ENCODE data around the gene NUP153.

The NUP153 gene

DNA sequence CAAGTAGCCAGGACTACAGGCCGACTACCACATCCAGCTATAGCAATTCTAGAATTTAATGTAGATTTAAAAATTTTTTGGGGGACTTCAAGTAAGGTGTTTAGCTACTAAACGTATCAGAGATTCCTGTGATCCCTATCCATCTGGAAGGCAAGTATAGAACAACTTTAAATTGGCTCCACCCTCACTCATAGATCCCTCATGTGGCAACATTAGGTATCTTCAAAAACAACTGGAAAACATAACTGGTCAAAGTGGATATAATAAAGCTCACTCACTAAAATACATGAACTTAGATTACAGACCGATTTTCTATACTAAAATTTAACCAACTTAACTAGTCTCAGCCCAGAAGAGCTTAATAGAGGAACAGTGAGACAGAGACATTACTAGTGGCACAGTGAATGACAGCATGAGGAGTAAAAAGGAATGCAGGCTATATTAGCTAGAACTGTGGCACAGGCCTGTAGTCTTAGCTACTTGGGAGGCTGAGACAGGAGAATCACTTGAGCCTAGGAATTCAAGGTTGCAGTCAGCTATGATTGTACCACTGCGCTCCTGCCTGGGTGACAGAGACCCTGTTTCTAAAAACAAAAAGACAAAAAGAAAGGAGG is 14.7 kb downstream of the NUP153 start:
- H3K9me3 ChIP-seq (ENCODE audit: control insufficient read depth, low read length), result no peaks in the 10 kb centered on the region
- no peaks in the 10 kb centered on the region for H3K4me1 ChIP-seq (ENCODE audit: control insufficient read depth, insufficient read depth, low read length)
- WGBS, 2 experiments, result 92 to 95% methylated on average over 3 to 4 of the region's 4 CpGs
- no peak overlapping the region for H3K27ac ChIP-seq (ENCODE audit: insufficient read depth, low read depth, low read length, poor library complexity, severe bottlenecking)
- no peaks in the 10 kb centered on the region for H3K27me3 ChIP-seq (ENCODE audit: control insufficient read depth, insufficient read depth, low read length, poor library complexity, severe bottlenecking)
- H3K36me3 ChIP-seq (ENCODE audit: control insufficient read depth, insufficient read depth, low read length), result no peaks in the 10 kb centered on the region
- H3K4me3 ChIP-seq (ENCODE audit: insufficient read depth, low read depth, low read length), result no peak overlapping the region

GRCh38 chr6:17688481-17688880 is 18.2 kb downstream of the NUP153 start:
- 96 to 97% methylated on average over 2 of the region's 2 CpGs for WGBS, 2 experiments
- no peaks in the 10 kb centered on the region for H3K4me1 ChIP-seq (ENCODE audit: control insufficient read depth, insufficient read depth, low read length)
- no peak overlapping the region for H3K27ac ChIP-seq (ENCODE audit: insufficient read depth, low read depth, low read length, poor library complexity, severe bottlenecking)
- H3K27me3 ChIP-seq (ENCODE audit: control insufficient read depth, insufficient read depth, low read length, poor library complexity, severe bottlenecking), result no peaks in the 10 kb centered on the region
- H3K4me3 ChIP-seq (ENCODE audit: insufficient read depth, low read depth, low read length), result no peak overlapping the region
- H3K9me3 ChIP-seq (ENCODE audit: control insufficient read depth, low read length), result no peaks in the 10 kb centered on the region
- H3K36me3 ChIP-seq (ENCODE audit: control insufficient read depth, insufficient read depth, low read length), result peaks cover 12% of the 10 kb centered on the region

DNA sequence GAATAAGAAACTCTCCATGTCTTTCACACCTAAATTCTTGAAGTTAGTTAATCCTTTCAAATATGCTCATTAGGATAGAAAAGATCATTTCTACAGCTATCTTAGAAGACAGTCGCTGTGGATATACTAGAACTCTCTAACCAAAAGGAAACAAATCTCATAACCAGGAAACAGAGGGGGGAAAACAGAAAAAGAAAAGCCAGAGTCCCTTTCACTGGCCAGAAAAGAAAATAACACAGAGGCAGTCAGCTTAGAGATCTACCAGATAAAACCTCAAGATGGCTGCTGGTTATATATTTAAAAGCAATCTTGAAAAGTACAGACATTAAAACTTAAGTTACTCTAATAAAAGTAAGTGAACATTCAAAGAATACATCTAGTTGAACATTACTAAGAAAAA is 19.6 kb downstream of the NUP153 start:
- no peak overlapping the region for H3K27ac ChIP-seq (ENCODE audit: insufficient read depth, low read depth, low read length, poor library complexity, severe bottlenecking)
- H3K27me3 ChIP-seq (ENCODE audit: control insufficient read depth, insufficient read depth, low read length, poor library complexity, severe bottlenecking), result no peaks in the 10 kb centered on the region
- peaks cover 15% of the 10 kb centered on the region for H3K36me3 ChIP-seq (ENCODE audit: control insufficient read depth, insufficient read depth, low read length)
- 100% methylated on average over 1 of the region's 1 CpG; no CpG with 5 or more reads in 1 of the 2 experiments for WGBS, 2 experiments
- no peak overlapping the region for H3K4me3 ChIP-seq (ENCODE audit: insufficient read depth, low read depth, low read length)
- H3K9me3 ChIP-seq (ENCODE audit: control insufficient read depth, low read length), result no peaks in the 10 kb centered on the region
- no peaks in the 10 kb centered on the region for H3K4me1 ChIP-seq (ENCODE audit: control insufficient read depth, insufficient read depth, low read length)

GRCh38 chr6:17684134-17684533 is 22.6 kb downstream of the NUP153 start:
- no peak overlapping the region for H3K27ac ChIP-seq (ENCODE audit: insufficient read depth, low read depth, low read length, poor library complexity, severe bottlenecking)
- WGBS, 2 experiments, result 94 to 100% methylated on average over 1 of the region's 1 CpG
- H3K27me3 ChIP-seq (ENCODE audit: control insufficient read depth, insufficient read depth, low read length, poor library complexity, severe bottlenecking), result no peaks in the 10 kb centered on the region
- no peaks in the 10 kb centered on the region for H3K4me1 ChIP-seq (ENCODE audit: control insufficient read depth, insufficient read depth, low read length)
- H3K36me3 ChIP-seq (ENCODE audit: control insufficient read depth, insufficient read depth, low read length), result peaks cover 15% of the 10 kb centered on the region
- H3K4me3 ChIP-seq (ENCODE audit: insufficient read depth, low read depth, low read length), result no peak overlapping the region
- H3K9me3 ChIP-seq (ENCODE audit: control insufficient read depth, low read length), result no peaks in the 10 kb centered on the region

- Histone ChIP-seq H3K27me3 (ENCODE audit: control insufficient read depth, insufficient read depth, low read length, poor library complexity, severe bottlenecking) (no peaks in the 10 kb centered on the region), H3K36me3 (ENCODE audit: control insufficient read depth, insufficient read depth, low read length) (peaks cover 15% of the 10 kb centered on the region)
- 96 to 100% methylated on average over 2 of the region's 2 CpGs for WGBS, 2 experiments
Observed at GRCh38 chr6:17683428-17683827, 23.3 kb downstream of the NUP153 start.

GRCh38 chr6:17679726-17680125 is 27.0 kb downstream of the NUP153 start:
- Histone ChIP-seq H3K4me1 (ENCODE audit: control insufficient read depth, insufficient read depth, low read length) (no peaks in the 10 kb centered on the region), H3K4me3 (ENCODE audit: insufficient read depth, low read depth, low read length) (no peak overlapping the region), H3K36me3 (ENCODE audit: control insufficient read depth, insufficient read depth, low read length) (peaks cover 15% of the 10 kb centered on the region), H3K27ac (ENCODE audit: insufficient read depth, low read depth, low read length, poor library complexity, severe bottlenecking) (no peak overlapping the region), H3K27me3 (ENCODE audit: control insufficient read depth, insufficient read depth, low read length, poor library complexity, severe bottlenecking) (no peaks in the 10 kb centered on the region), H3K9me3 (ENCODE audit: control insufficient read depth, low read length) (no peaks in the 10 kb centered on the region)
- WGBS, 2 experiments, result 91 to 93% methylated on average over 8 of the region's 8 CpGs

More at GRCh38 chr6:17683428-17683827, 23.3 kb downstream of the NUP153 start:
- H3K4me1 ChIP-seq (ENCODE audit: control insufficient read depth, insufficient read depth, low read length), result no peaks in the 10 kb centered on the region
- no peaks in the 10 kb centered on the region for H3K9me3 ChIP-seq (ENCODE audit: control insufficient read depth, low read length)
- no peak overlapping the region for H3K4me3 ChIP-seq (ENCODE audit: insufficient read depth, low read depth, low read length)
- H3K27ac ChIP-seq (ENCODE audit: insufficient read depth, low read depth, low read length, poor library complexity, severe bottlenecking), result no peak overlapping the region

DNA sequence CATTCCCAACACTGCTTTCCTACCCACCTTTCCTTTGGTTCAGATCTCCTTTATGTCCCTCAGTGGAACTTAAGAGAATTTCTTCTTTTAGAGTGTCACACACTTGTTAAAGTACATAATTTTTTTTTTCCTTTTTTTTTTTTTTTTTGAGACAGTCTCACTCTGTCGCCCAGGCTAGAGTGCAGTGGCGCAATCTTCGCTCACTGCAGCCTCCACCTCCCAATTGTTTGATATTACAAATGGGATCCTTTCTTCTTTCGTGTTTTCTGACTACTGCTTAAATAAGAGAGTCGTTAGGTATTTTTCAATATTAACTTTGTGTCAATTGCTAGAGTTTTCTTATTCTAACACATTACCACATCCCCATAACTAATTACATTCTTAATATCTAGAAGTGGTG is 29.1 kb downstream of the NUP153 start:
- 85 to 91% methylated on average over 4 to 5 of the region's 5 CpGs for WGBS, 2 experiments
- no peaks in the 10 kb centered on the region for H3K27me3 ChIP-seq (ENCODE audit: control insufficient read depth, insufficient read depth, low read length, poor library complexity, severe bottlenecking)
- H3K27ac ChIP-seq (ENCODE audit: insufficient read depth, low read depth, low read length, poor library complexity, severe bottlenecking), result no peak overlapping the region
- H3K36me3 ChIP-seq (ENCODE audit: control insufficient read depth, insufficient read depth, low read length), result peaks cover 24% of the 10 kb centered on the region
- no peaks in the 10 kb centered on the region for H3K4me1 ChIP-seq (ENCODE audit: control insufficient read depth, insufficient read depth, low read length)
- H3K4me3 ChIP-seq (ENCODE audit: insufficient read depth, low read depth, low read length), result no peak overlapping the region
- no peaks in the 10 kb centered on the region for H3K9me3 ChIP-seq (ENCODE audit: control insufficient read depth, low read length)

DNA sequence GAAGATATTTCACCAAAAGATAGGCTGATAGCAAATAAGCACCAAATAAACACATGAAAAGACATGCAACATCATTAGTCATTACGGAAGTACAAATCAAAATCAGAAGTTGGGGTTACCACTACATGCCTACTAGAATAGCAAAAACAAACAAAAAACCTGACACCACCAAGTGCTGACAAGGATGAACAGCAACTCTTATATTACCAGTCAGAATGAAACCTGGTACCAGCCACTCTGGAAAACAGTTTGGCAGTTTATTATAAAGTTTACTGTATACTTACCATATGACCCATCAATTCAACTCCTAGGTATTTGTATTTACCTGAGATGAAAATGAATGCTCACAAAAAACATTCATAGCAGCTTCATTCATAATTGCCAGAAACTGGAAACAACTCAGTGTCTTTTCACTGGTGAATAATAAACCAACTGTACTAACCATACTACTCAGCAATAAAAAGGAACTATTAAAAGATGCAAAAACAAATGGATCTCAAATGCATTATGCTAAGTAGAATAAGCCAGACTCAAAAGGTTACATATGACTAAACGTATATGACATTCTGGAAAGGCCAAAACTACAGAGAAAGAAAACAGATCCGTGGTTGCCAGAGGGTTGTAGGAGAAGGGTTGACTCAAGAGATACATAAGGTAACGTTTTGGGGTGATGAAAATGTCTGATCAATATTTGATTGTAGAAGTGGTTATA is 33.0 kb downstream of the NUP153 start:
- 92 to 94% methylated on average over 3 of the region's 4 CpGs for WGBS, 2 experiments
- peaks cover 49% of the 10 kb centered on the region for H3K36me3 ChIP-seq (ENCODE audit: control insufficient read depth, insufficient read depth, low read length)

DNA sequence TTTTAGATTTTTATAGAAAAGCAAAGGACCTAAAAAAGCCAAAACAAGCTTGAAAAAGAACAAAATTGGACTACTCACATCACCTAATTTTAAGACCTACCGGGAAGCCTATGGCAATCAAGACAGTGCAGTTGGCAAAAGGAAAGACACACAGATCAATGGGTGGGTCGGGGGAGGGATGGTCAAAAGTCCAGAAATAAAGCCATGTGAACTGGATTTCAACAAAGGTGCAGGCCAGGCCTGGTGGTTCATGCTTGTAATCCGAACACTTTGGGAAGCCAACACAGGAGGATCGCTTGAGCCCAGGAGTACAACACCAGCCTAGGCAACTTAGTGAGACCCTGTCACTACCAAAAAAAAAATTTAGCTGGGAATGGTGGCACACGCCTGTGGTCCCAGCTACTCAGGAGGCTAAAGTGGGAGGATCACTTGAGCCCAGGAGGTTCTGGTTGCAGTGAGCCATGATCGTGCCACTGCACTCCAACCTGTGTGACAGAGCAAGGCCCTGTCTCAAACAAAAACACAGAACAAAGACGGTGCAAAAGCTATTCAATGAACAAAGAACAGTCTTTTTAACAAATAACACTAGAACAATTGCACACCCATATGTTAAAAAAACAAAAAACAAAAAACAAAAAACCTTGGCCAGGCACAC is 34.5 kb downstream of the NUP153 start:
- peaks cover 54% of the 10 kb centered on the region for H3K36me3 ChIP-seq (ENCODE audit: control insufficient read depth, insufficient read depth, low read length)
- no peaks in the 10 kb centered on the region for H3K4me1 ChIP-seq (ENCODE audit: control insufficient read depth, insufficient read depth, low read length)
- no peaks in the 10 kb centered on the region for H3K9me3 ChIP-seq (ENCODE audit: control insufficient read depth, low read length)
- H3K4me3 ChIP-seq (ENCODE audit: insufficient read depth, low read depth, low read length), result no peak overlapping the region
- no peaks in the 10 kb centered on the region for H3K27me3 ChIP-seq (ENCODE audit: control insufficient read depth, insufficient read depth, low read length, poor library complexity, severe bottlenecking)
- H3K27ac ChIP-seq (ENCODE audit: insufficient read depth, low read depth, low read length, poor library complexity, severe bottlenecking), result no peak overlapping the region
- 90 to 94% methylated on average over 7 of the region's 7 CpGs for WGBS, 2 experiments

More for the DNA sequence above, 33.0 kb downstream of the NUP153 start:
- no peak overlapping the region for H3K27ac ChIP-seq (ENCODE audit: insufficient read depth, low read depth, low read length, poor library complexity, severe bottlenecking)
- no peaks in the 10 kb centered on the region for H3K9me3 ChIP-seq (ENCODE audit: control insufficient read depth, low read length)
- H3K4me1 ChIP-seq (ENCODE audit: control insufficient read depth, insufficient read depth, low read length), result no peaks in the 10 kb centered on the region
- no peaks in the 10 kb centered on the region for H3K27me3 ChIP-seq (ENCODE audit: control insufficient read depth, insufficient read depth, low read length, poor library complexity, severe bottlenecking)
- H3K4me3 ChIP-seq (ENCODE audit: insufficient read depth, low read depth, low read length), result no peak overlapping the region

- 100% methylated on average over 1 of the region's 1 CpG; no CpG with 5 or more reads in 1 of the 2 experiments for WGBS, 2 experiments
- Histone ChIP-seq H3K4me1 (ENCODE audit: control insufficient read depth, insufficient read depth, low read length) (no peaks in the 10 kb centered on the region), H3K27me3 (ENCODE audit: control insufficient read depth, insufficient read depth, low read length, poor library complexity, severe bottlenecking) (no peaks in the 10 kb centered on the region), H3K27ac (ENCODE audit: insufficient read depth, low read depth, low read length, poor library complexity, severe bottlenecking) (peak overlapping the region; percentile 33), H3K4me3 (ENCODE audit: insufficient read depth, low read depth, low read length) (no peak overlapping the region), H3K36me3 (ENCODE audit: control insufficient read depth, insufficient read depth, low read length) (peaks cover 43% of the 10 kb centered on the region), H3K9me3 (ENCODE audit: control insufficient read depth, low read length) (no peaks in the 10 kb centered on the region)
Observed at GRCh38 chr6:17666646-17667045, 40.1 kb downstream of the NUP153 start.

Data from ectodermal cell (in vitro differentiated cells).